ENCODE data around the gene NEURL4.
A peak's percentile ranks its signal among the peaks of the same experiment; 100 is the strongest.

NEURL4 gene

GRCh38 chr17:7318121-7318860 is 10.8 kb downstream of the NEURL4 start:
- no peak for TF ChIP-seq CTCF (IDR thresholded peaks at IDR 0.05; ENCODE audit: low read depth, low read length)
- no peak overlapping the region for H3K4me3 ChIP-seq (ENCODE audit: low read depth, low read length)

- no peak overlapping the region for H3K4me3 ChIP-seq (ENCODE audit: low read depth, low read length)
- TF ChIP-seq CTCF (IDR thresholded peaks at IDR 0.05; ENCODE audit: low read depth, low read length), result no peak
These were observed 11.9 kb downstream of the NEURL4 start for GRCh38 chr17:7317161-7317803.

GRCh38 chr17:7315570-7316235 is 13.4 kb downstream of the NEURL4 start:
- peak overlapping the region; percentile 86 for H3K4me3 ChIP-seq (ENCODE audit: low read depth, low read length)
- no peak for TF ChIP-seq CTCF (IDR thresholded peaks at IDR 0.05; ENCODE audit: low read depth, low read length)

- H3K4me3 ChIP-seq (ENCODE audit: low read depth, low read length), result peak within 1 kb of the TSS; percentile 86
- no peak for TF ChIP-seq CTCF (IDR thresholded peaks at IDR 0.05; ENCODE audit: low read depth, low read length)
These were observed 14.2 kb downstream of the NEURL4 start, which contains the start of gene GPS2 for GRCh38 chr17:7314719-7315569. Gene GPS2 (minus strand): TSS chr17:7315360. CDS start chr17:7315052, 308 bp downstream.

- H3K4me3 ChIP-seq (ENCODE audit: low read depth, low read length), result peak overlapping the region; percentile 86
These were observed 15.0 kb downstream of the NEURL4 start for GRCh38 chr17:7313890-7314718.

More at GRCh38 chr17:7313890-7314718, 15.0 kb downstream of the NEURL4 start:
- TF ChIP-seq CTCF (IDR thresholded peaks at IDR 0.05; ENCODE audit: low read depth, low read length), result no peak

Measured in WI38 (cell line).